Measurements from ENCODE around the gene BAHD1.
"Not testable (repeated sequence)": the region's sequence is repeated elsewhere in the genome, so short reads cannot be mapped to it uniquely, and the experiment has no call there.

BAHD1 gene

GRCh38 chr15:40445421-40445922 is 4.7 kb downstream of the BAHD1 start:
- DNase-seq (ENCODE audit: low read depth, low spot score), result no peak

GRCh38 chr15:40446144-40446543 is 5.4 kb downstream of the BAHD1 start:
- no peak for DNase-seq (ENCODE audit: low read depth, low spot score)

- DNase-seq (ENCODE audit: low read depth, low spot score), result no peak
These were observed 7.6 kb downstream of the BAHD1 start for GRCh38 chr15:40448354-40448753.

GRCh38 chr15:40449275-40449674 is 8.5 kb downstream of the BAHD1 start:
- no peak for DNase-seq (ENCODE audit: low read depth, low spot score)

- DNase-seq (ENCODE audit: low read depth, low spot score), result no peak
These were observed 9.3 kb downstream of the BAHD1 start for GRCh38 chr15:40450047-40450446.

GRCh38 chr15:40451527-40452158 is 10.9 kb downstream of the BAHD1 start:
- DNase-seq (ENCODE audit: low read depth, low spot score), result no peak

GRCh38 chr15:40452296-40453090 is 11.7 kb downstream of the BAHD1 start:
- no peak for DNase-seq (ENCODE audit: low read depth, low spot score)

GRCh38 chr15:40453941-40454340 is 13.2 kb downstream of the BAHD1 start:
- not testable (repeated sequence) for DNase-seq (ENCODE audit: low read depth, low spot score)

GRCh38 chr15:40454904-40455391 is 14.2 kb downstream of the BAHD1 start:
- no peak for DNase-seq (ENCODE audit: low read depth, low spot score)

GRCh38 chr15:40456299-40456712 is 15.6 kb downstream of the BAHD1 start:
- DNase-seq (ENCODE audit: low read depth, low spot score), result no peak

GRCh38 chr15:40456738-40457137 is 16.0 kb downstream of the BAHD1 start:
- DNase-seq (ENCODE audit: low read depth, low spot score), result no peak

- no peak for DNase-seq (ENCODE audit: low read depth, low spot score)
These were observed 18.0 kb downstream of the BAHD1 start for GRCh38 chr15:40458495-40459371.

- no peak for DNase-seq (ENCODE audit: low read depth, low spot score)
These were observed 18.8 kb downstream of the BAHD1 start for GRCh38 chr15:40459391-40460015.

GRCh38 chr15:40460404-40460803 is 19.7 kb downstream of the BAHD1 start:
- no peak for DNase-seq (ENCODE audit: low read depth, low spot score)

- no peak for DNase-seq (ENCODE audit: low read depth, low spot score)
These were observed 21.2 kb downstream of the BAHD1 start for GRCh38 chr15:40461958-40462357.

GRCh38 chr15:40463279-40463678 is 22.5 kb downstream of the BAHD1 start:
- no peak for DNase-seq (ENCODE audit: low read depth, low spot score)

- no peak for DNase-seq (ENCODE audit: low read depth, low spot score)
These were observed 23.3 kb downstream of the BAHD1 start for GRCh38 chr15:40463886-40464545.

- DNase-seq (ENCODE audit: low read depth, low spot score), result no peak
These were observed 23.9 kb downstream of the BAHD1 start for GRCh38 chr15:40464595-40465185.

GRCh38 chr15:40465939-40466338 is 25.2 kb downstream of the BAHD1 start:
- no peak for DNase-seq (ENCODE audit: low read depth, low spot score)
